Neural progenitor cell (in vitro differentiated cells): ENCODE measurements around the gene HSPA12A. TPM values are rescaled to one million over a fixed set of nuclear protein-coding genes. Genes with fewer than 3 reads are reported as not detected.

Source experiments
- DNase-seq: peaks from one replicate; pipeline ENCODE4 v3.0.0-alpha.2; 2016; ENCODE audit warnings: low spot score
- H2AFZ ChIP-seq: fragments of 200-600 bp; sonication (generic); replicated peaks from 2 replicates; pipeline ENCODE4 v1.6.1; 2016; ENCODE audit warnings: antibody characterized with exemption
- H3F3A ChIP-seq: fragments of 200-600 bp; sonication (generic); 2 replicates; pipeline ENCODE4 v1.6.1; 2016; ENCODE audit warnings: antibody characterized with exemption, low read depth
- H3K27ac ChIP-seq: fragments of 200-600 bp; sonication (generic); 2 replicates; pipeline ENCODE4 v1.5.1; 2016; ENCODE audit warnings: mild to moderate bottlenecking
- H3K27me3 ChIP-seq: fragments of 200-600 bp; sonication (generic); 2 replicates; pipeline ENCODE4 v1.6.1; 2016; ENCODE audit warnings: mild to moderate bottlenecking, moderate library complexity
- H3K36me3 ChIP-seq: fragments of 200-600 bp; sonication (generic); 2 replicates; pipeline ENCODE4 v1.5.1; 2016
- H3K4me1 ChIP-seq: fragments of 200-600 bp; sonication (generic); 2 replicates; pipeline ENCODE4 v1.6.1; 2016; ENCODE audit warnings: mixed run types
- H3K4me2 ChIP-seq: fragments of 200-600 bp; sonication (generic); 2 replicates; pipeline ENCODE4 v1.6.1; 2016
- H3K4me3 ChIP-seq: fragments of 200-600 bp; sonication (generic); 2 replicates; pipeline ENCODE4 v1.5.1; 2016
- H3K79me2 ChIP-seq: fragments of 200-600 bp; sonication (generic); 2 replicates; pipeline ENCODE4 v1.6.1; 2016; ENCODE audit warnings: low read depth
- H3K9ac ChIP-seq: fragments of 200-600 bp; sonication (generic); 2 replicates; pipeline ENCODE4 v1.6.1; 2016
- H3K9me3 ChIP-seq: fragments of 200-600 bp; sonication (generic); 2 replicates; pipeline ENCODE4 v1.5.1; 2016; ENCODE audit warnings: low read depth
- H4K20me1 ChIP-seq: fragments of 200-600 bp; sonication (generic); 2 replicates; pipeline ENCODE4 v1.6.1; 2016; ENCODE audit warnings: low read depth
- H3K27ac Mint-ChIP-seq: 3 replicates; pipeline ENCODE4 v1.8.0; 2021; ENCODE audit warnings: mixed read lengths
- H3K27me3 Mint-ChIP-seq: 2 replicates; pipeline ENCODE4 v1.8.0; 2022; ENCODE audit warnings: low read depth, mild to moderate bottlenecking, inconsistent platforms, moderate library complexity, mixed read lengths; ENCODE audit not compliant: insufficient read depth
- H3K36me3 Mint-ChIP-seq: 3 replicates; pipeline ENCODE4 v1.8.0; 2021; ENCODE audit warnings: mixed read lengths
- H3K4me1 Mint-ChIP-seq: 3 replicates; pipeline ENCODE4 v1.8.0; 2021; ENCODE audit warnings: mixed read lengths
- H3K4me3 Mint-ChIP-seq: 3 replicates; pipeline ENCODE4 v1.8.0; 2021; ENCODE audit warnings: mild to moderate bottlenecking, moderate library complexity, mixed read lengths
- H3K9me3 Mint-ChIP-seq: 3 replicates; pipeline ENCODE4 v1.8.0; 2020; ENCODE audit warnings: mixed read lengths
- CTCF ChIP-seq: fragments of 200-600 bp; sonication (generic); IDR thresholded peaks from 2 replicates; pipeline ENCODE4 v1.5.1; 2017; ENCODE audit warnings: antibody characterized with exemption, mild to moderate bottlenecking
- EZH2 ChIP-seq: fragments of 200-600 bp; sonication (generic); IDR thresholded peaks from 2 replicates; pipeline ENCODE4 v1.6.1; 2017; ENCODE audit warnings: antibody characterized with exemption, mild to moderate bottlenecking, moderate library complexity
- EZH2phosphoT487 ChIP-seq: fragments of 200-600 bp; sonication (generic); IDR thresholded peaks from 2 replicates; pipeline ENCODE4 v1.6.1; 2017; ENCODE audit warnings: antibody characterized with exemption
- total RNA-seq: library from RNA; depleted of rRNA; stranded (reverse); fragments of >200 nt; gene quantifications from 2 replicates; pipeline ENCODE4 v1.2.3, GENCODE V29; 2015; ENCODE audit warnings: low replicate concordance

Gene HSPA12A
- total RNA-seq, 1 donor from 2014 or later: 5.6 TPM

- Mint-ChIP-seq H3K27me3 (peaks cover 8% of the 10 kb centered on the region), H3K9me3 (peaks cover 11% of the 10 kb centered on the region), H3K36me3 (no peaks in the 10 kb centered on the region), H3K27ac (no peak overlapping the region), H3K4me1 (peaks cover 17% of the 10 kb centered on the region), H3K4me3 (no peak overlapping the region)
- Histone ChIP-seq H3K9me3 (no peaks in the 10 kb centered on the region), H3K9ac (no peak overlapping the region), H3K79me2 (no peaks in the 10 kb centered on the region), H3K4me1 (no peaks in the 10 kb centered on the region), H3K4me2 (no peak overlapping the region), H3F3A (no peaks in the 10 kb centered on the region), H2AFZ (no peak overlapping the region), H4K20me1 (no peaks in the 10 kb centered on the region), H3K27ac (no peak overlapping the region), H3K4me3 (no peak overlapping the region), H3K27me3 (peaks cover 27% of the 10 kb centered on the region), H3K36me3 (no peaks in the 10 kb centered on the region)
- TF ChIP-seq EZH2phosphoT487 (no peak), EZH2 (no peak), CTCF (no peak)
- DNase-seq: no peak
Measured at GRCh38 chr10:116748471-116748870, 6.1 kb upstream of the HSPA12A start.

GRCh38 chr10:116748041-116748440, 5.7 kb upstream of the HSPA12A start:
- Histone ChIP-seq H3K4me2 (no peak overlapping the region), H3K27me3 (peaks cover 31% of the 10 kb centered on the region), H2AFZ (no peak overlapping the region), H3K27ac (no peak overlapping the region), H3K4me3 (no peak overlapping the region), H3K79me2 (no peaks in the 10 kb centered on the region), H3K4me1 (no peaks in the 10 kb centered on the region), H3F3A (no peaks in the 10 kb centered on the region), H4K20me1 (no peaks in the 10 kb centered on the region), H3K9ac (no peak overlapping the region), H3K9me3 (no peaks in the 10 kb centered on the region), H3K36me3 (no peaks in the 10 kb centered on the region)
- Mint-ChIP-seq H3K27ac (no peak overlapping the region), H3K4me3 (no peak overlapping the region), H3K9me3 (peaks cover 11% of the 10 kb centered on the region), H3K4me1 (peaks cover 19% of the 10 kb centered on the region), H3K36me3 (no peaks in the 10 kb centered on the region), H3K27me3 (peaks cover 9% of the 10 kb centered on the region)
- TF ChIP-seq EZH2: no peak
- no peak for TF ChIP-seq EZH2phosphoT487
- no peak for TF ChIP-seq CTCF
- no peak for DNase-seq

GRCh38 chr10:116747325-116747724, 5.0 kb upstream of the HSPA12A start:
- Mint-ChIP-seq H3K9me3 (peaks cover 11% of the 10 kb centered on the region), H3K4me3 (no peak overlapping the region), H3K4me1 (peaks cover 19% of the 10 kb centered on the region), H3K27me3 (peaks cover 9% of the 10 kb centered on the region), H3K36me3 (no peaks in the 10 kb centered on the region), H3K27ac (no peak overlapping the region)
- no peaks in the 10 kb centered on the region for H3K36me3 ChIP-seq
- H3K4me1 ChIP-seq: no peaks in the 10 kb centered on the region
- no peak overlapping the region for H3K27ac ChIP-seq
- H2AFZ ChIP-seq: no peak overlapping the region
- peaks cover 37% of the 10 kb centered on the region for H3K27me3 ChIP-seq
- no peaks in the 10 kb centered on the region for H3F3A ChIP-seq
- TF ChIP-seq EZH2phosphoT487 (no peak), CTCF (no peak), EZH2 (no peak)
- H3K4me2 ChIP-seq: no peak overlapping the region
- no peak overlapping the region for H3K9ac ChIP-seq
- H4K20me1 ChIP-seq: no peaks in the 10 kb centered on the region
- H3K4me3 ChIP-seq: no peak overlapping the region
- no peak for DNase-seq
- H3K79me2 ChIP-seq: no peaks in the 10 kb centered on the region
- H3K9me3 ChIP-seq: no peaks in the 10 kb centered on the region
